ENCODE measurements around the gene TBC1D2B.

DNA sequence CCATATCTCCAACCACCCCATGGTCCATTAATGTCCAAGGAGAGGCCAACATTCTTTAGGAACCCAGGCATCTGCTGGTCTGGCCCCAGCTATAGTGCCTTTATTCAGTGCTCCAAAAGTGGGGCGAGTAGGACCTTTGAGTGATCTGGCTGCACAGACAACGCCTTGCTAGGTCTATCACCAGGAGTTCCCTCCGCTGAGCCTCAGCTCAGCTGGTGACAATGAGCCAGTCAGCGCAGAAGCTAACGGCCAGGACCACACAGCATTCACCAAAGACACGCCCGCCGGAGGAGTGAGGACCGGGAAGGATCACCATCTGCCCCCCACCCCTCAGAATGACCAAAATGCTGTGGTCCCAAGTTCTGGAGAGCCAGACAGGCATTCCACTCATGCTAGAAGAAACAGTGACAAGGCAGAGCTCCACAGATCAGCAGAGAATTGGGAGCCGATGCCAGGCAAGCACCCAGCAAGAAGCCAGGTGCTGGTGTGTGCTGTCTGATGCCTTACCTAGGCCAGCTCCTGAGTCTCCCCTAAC is 19.0 kb downstream of the TBC1D2B start:
- no peak for TF ChIP-seq GATA2 (IDR thresholded peaks at IDR 0.05; ENCODE audit: low read depth, low read length)
- no peak for TF ChIP-seq GATA3 (IDR thresholded peaks at IDR 0.05; ENCODE audit: low read depth, low read length)
